ENCODE data around the gene RNF150.
A peak's percentile ranks its signal among the peaks of the same experiment; 100 is the strongest.

RNF150 gene

GRCh38 chr4:140870427-140870826, 262.8 kb downstream of the RNF150 start:
- TF ChIP-seq CTCF (IDR thresholded peaks at IDR 0.05; ENCODE audit: low read depth, low read length) (no peak), EZH2phosphoT487 (IDR thresholded peaks at IDR 0.05; ENCODE audit: low read depth) (no peak)
- Histone ChIP-seq H3K4me1 (ENCODE audit: low read length) (peaks cover 14% of the 10 kb centered on the region), H3K9me3 (ENCODE audit: insufficient read depth, low read length) (no peaks in the 10 kb centered on the region), H2AFZ (ENCODE audit: low read depth, low read length) (0 out of 2 replicates have a peak overlapping the region, but pooled peaks have one; percentile 13), H3K4me3 (ENCODE audit: low read length) (no peak overlapping the region), H3K4me2 (ENCODE audit: low read length) (peak overlapping the region; percentile 12), H3K9ac (ENCODE audit: low read length) (no peak overlapping the region), H3K79me2 (ENCODE audit: low read length) (no peaks in the 10 kb centered on the region), H4K20me1 (ENCODE audit: insufficient read depth, low read length) (no peaks in the 10 kb centered on the region), H3K36me3 (replicated peaks; ENCODE audit: low read depth, low read length) (no peaks in the 10 kb centered on the region), H3K27ac (ENCODE audit: low read length) (no peak overlapping the region), H3K27me3 (ENCODE audit: low read depth, low read length) (peaks cover 5% of the 10 kb centered on the region; the same call in 1 of the 2 replicates)

DNA sequence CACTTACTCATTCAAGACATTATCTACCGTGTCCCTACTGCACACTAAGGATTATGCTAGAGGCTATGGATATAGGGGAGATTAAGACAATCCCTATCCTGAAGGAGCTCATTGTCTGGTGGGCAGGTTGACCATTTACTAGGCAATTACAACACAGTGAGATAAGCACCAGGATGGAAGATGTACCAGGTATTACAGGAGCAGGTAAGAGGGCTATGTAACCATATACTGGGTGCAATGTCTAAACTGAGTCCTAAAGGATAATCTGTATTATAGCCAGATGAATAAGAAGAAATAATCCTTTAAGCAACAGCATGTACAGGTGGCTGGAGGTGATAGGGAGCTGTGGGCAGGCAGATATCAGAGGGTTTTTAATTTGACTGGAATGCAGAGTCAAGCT, 263.8 kb downstream of the RNF150 start:
- H3K79me2 ChIP-seq (ENCODE audit: low read length) = no peaks in the 10 kb centered on the region
- H3K36me3 ChIP-seq (replicated peaks; ENCODE audit: low read depth, low read length) = no peaks in the 10 kb centered on the region
- no peak for TF ChIP-seq CTCF (IDR thresholded peaks at IDR 0.05; ENCODE audit: low read depth, low read length)
- H3K9me3 ChIP-seq (ENCODE audit: insufficient read depth, low read length) = no peaks in the 10 kb centered on the region
- peaks cover 5% of the 10 kb centered on the region; the same call in 1 of the 2 replicates for H3K27me3 ChIP-seq (ENCODE audit: low read depth, low read length)
- H3K4me2 ChIP-seq (ENCODE audit: low read length) = no peak overlapping the region
- no peak overlapping the region for H3K9ac ChIP-seq (ENCODE audit: low read length)
- no peak overlapping the region for H3K4me3 ChIP-seq (ENCODE audit: low read length)
- H4K20me1 ChIP-seq (ENCODE audit: insufficient read depth, low read length) = no peaks in the 10 kb centered on the region
- H3K27ac ChIP-seq (ENCODE audit: low read length) = no peak overlapping the region
- no peak overlapping the region for H2AFZ ChIP-seq (ENCODE audit: low read depth, low read length)
- peaks cover 23% of the 10 kb centered on the region for H3K4me1 ChIP-seq (ENCODE audit: low read length)

- no peak for TF ChIP-seq CTCF (IDR thresholded peaks at IDR 0.05; ENCODE audit: low read depth, low read length)
- no peaks in the 10 kb centered on the region for H3K9me3 ChIP-seq (ENCODE audit: insufficient read depth, low read length)
- H3K4me2 ChIP-seq (ENCODE audit: low read length) = no peak overlapping the region
- H3K36me3 ChIP-seq (replicated peaks; ENCODE audit: low read depth, low read length) = no peaks in the 10 kb centered on the region
- peaks cover 14% of the 10 kb centered on the region for H3K27me3 ChIP-seq (ENCODE audit: low read depth, low read length)
- no peak overlapping the region for H2AFZ ChIP-seq (ENCODE audit: low read depth, low read length)
- H3K79me2 ChIP-seq (ENCODE audit: low read length) = no peaks in the 10 kb centered on the region
- H3K9ac ChIP-seq (ENCODE audit: low read length) = no peak overlapping the region
- H3K27ac ChIP-seq (ENCODE audit: low read length) = no peak overlapping the region
- no peak overlapping the region for H3K4me3 ChIP-seq (ENCODE audit: low read length)
- peaks cover 40% of the 10 kb centered on the region for H3K4me1 ChIP-seq (ENCODE audit: low read length)
- no peaks in the 10 kb centered on the region for H4K20me1 ChIP-seq (ENCODE audit: insufficient read depth, low read length)
Measured at GRCh38 chr4:140867356-140867755, 265.9 kb downstream of the RNF150 start.

DNA sequence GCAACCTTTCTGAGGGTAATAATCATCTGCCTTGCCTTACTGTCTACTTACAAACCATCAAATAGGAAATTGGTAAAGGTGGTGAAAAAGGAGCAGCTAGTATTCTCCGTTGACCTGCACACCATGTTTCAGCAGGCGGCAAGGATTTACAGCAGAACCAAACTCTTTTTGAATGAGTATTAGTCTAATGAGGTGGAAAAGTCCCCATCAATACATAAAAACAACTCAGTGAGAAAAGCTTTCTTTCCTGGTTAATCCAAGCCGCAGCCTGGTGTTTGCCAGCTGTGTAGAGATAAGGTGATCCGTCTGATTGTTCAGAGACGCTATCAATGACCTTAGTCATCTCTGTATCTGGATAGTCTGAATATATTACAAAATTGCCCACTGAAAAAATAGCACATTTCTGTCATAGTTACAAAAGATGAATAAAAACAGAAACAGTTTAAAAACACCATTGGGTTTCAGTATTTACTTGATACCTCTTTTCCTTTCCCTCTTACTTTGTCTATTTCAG, 266.7 kb downstream of the RNF150 start:
- H3K79me2 ChIP-seq (ENCODE audit: low read length) = no peaks in the 10 kb centered on the region
- no peak overlapping the region for H3K9ac ChIP-seq (ENCODE audit: low read length)
- TF ChIP-seq EZH2phosphoT487 (IDR thresholded peaks at IDR 0.05; ENCODE audit: low read depth) (no peak), CTCF (IDR thresholded peaks at IDR 0.05; ENCODE audit: low read depth, low read length) (no peak)
- H3K4me3 ChIP-seq (ENCODE audit: low read length) = no peak overlapping the region
- no peaks in the 10 kb centered on the region for H3K9me3 ChIP-seq (ENCODE audit: insufficient read depth, low read length)
- H3K4me2 ChIP-seq (ENCODE audit: low read length) = no peak overlapping the region
- H3K27ac ChIP-seq (ENCODE audit: low read length) = no peak overlapping the region
- no peaks in the 10 kb centered on the region for H3K36me3 ChIP-seq (replicated peaks; ENCODE audit: low read depth, low read length)
- H3K27me3 ChIP-seq (ENCODE audit: low read depth, low read length) = peaks cover 20% of the 10 kb centered on the region
- H3K4me1 ChIP-seq (ENCODE audit: low read length) = peaks cover 42% of the 10 kb centered on the region
- no peak overlapping the region for H2AFZ ChIP-seq (ENCODE audit: low read depth, low read length)
- H4K20me1 ChIP-seq (ENCODE audit: insufficient read depth, low read length) = no peaks in the 10 kb centered on the region

All from OCI-LY3 (cell line).